Measurements from ENCODE around the gene AGBL1. TPM values are rescaled to one million over a fixed set of nuclear protein-coding genes. Genes with fewer than 3 reads are reported as not detected.

AGBL1 gene
- total RNA-seq, 1 experiment from 2014 or later = not detected

DNA sequence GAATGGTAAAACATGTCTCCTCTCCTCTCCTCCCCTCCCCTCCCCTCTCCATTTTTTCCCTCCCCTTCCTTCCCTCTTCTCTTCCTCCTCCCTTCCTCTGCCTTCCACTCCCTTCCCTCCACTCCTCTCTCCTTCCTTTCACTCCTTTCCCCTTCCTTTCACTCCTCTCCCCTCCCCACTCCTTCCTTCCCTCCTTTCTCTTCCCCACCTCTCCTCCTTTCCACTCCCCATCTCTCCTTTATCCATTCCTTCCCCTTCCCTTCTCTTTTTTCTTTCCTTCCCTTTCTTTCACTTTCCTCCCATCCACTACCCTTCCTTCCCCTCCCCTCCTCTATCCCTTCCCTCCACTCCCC lies 621.9 kb downstream of the AGBL1 start:
- H3F3A ChIP-seq (ENCODE audit: insufficient read depth, low read depth) = no peaks in the 10 kb centered on the region
- H3K36me3 ChIP-seq (ENCODE audit: low read depth) = no peaks in the 10 kb centered on the region
- H3K27ac ChIP-seq = no peak overlapping the region
- no peak for DNase-seq
- H3K9me3 ChIP-seq (ENCODE audit: insufficient read depth, low read depth) = no peaks in the 10 kb centered on the region
- POLR2A ChIA-PET (ENCODE audit: unreplicated experiment) = interaction anchor here (0.9 kb wide), 1 partner anchor 22 kb away, joined by 12 read pairs; no protein-coding TSS in a partner anchor
- no peaks in the 10 kb centered on the region for H3K4me1 ChIP-seq (replicated peaks; ENCODE audit: insufficient read depth)
- H3K9me2 ChIP-seq (ENCODE audit: insufficient read depth) = no peaks in the 10 kb centered on the region
- CTCF ChIA-PET = no interaction called here
- no peak overlapping the region for H2AFZ ChIP-seq
- H3K79me2 ChIP-seq (ENCODE audit: low read depth) = no peaks in the 10 kb centered on the region
- no peak overlapping the region for H3K4me2 ChIP-seq
- H4K20me1 ChIP-seq (ENCODE audit: insufficient read depth) = no peaks in the 10 kb centered on the region
- intact Hi-C loops (cut with micrococcal nuclease; ENCODE audit: unreplicated experiment) = no loop called here
- TF ChIP-seq, protein P1, sequence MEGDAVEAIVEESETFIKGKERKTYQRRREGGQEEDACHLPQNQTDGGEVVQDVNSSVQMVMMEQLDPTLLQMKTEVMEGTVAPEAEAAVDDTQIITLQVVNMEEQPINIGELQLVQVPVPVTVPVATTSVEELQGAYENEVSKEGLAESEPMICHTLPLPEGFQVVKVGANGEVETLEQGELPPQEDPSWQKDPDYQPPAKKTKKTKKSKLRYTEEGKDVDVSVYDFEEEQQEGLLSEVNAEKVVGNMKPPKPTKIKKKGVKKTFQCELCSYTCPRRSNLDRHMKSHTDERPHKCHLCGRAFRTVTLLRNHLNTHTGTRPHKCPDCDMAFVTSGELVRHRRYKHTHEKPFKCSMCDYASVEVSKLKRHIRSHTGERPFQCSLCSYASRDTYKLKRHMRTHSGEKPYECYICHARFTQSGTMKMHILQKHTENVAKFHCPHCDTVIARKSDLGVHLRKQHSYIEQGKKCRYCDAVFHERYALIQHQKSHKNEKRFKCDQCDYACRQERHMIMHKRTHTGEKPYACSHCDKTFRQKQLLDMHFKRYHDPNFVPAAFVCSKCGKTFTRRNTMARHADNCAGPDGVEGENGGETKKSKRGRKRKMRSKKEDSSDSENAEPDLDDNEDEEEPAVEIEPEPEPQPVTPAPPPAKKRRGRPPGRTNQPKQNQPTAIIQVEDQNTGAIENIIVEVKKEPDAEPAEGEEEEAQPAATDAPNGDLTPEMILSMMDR (conservative IDR thresholded peaks at IDR 0.05) = no peak
- no peak for TF ChIP-seq EZH2 (IDR thresholded peaks at IDR 0.05; ENCODE audit: low read depth)
- no TSS peak for BruUV-seq (replicated peaks)
- no peaks in the 10 kb centered on the region for H3K27me3 ChIP-seq (ENCODE audit: insufficient read depth, low read depth)
- H3K4me3 ChIP-seq = no peak overlapping the region

DNA sequence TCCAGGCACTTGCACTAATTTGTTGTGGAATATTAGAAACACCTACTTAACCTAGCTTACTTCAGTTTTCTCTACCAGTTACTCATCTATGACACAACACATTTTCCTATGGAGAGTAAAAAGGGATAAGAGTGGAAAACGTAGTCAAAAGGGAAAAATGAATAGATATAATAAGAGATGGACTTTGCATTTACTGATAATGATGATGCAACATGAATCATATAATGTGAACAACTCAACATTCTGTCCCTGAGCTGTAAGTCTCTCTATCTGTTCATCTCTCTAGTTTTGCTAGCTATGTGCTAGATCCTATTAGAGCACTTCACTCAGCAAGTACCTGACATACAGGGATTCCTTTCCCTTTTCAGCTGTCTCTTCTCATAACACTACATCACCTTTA lies 627.1 kb downstream of the AGBL1 start:
- no peaks in the 10 kb centered on the region for H3F3A ChIP-seq (ENCODE audit: insufficient read depth, low read depth)
- H3K27me3 ChIP-seq (ENCODE audit: insufficient read depth, low read depth) = no peaks in the 10 kb centered on the region
- H3K27ac ChIP-seq = no peak overlapping the region
- TF ChIP-seq, protein P1 (conservative IDR thresholded peaks at IDR 0.05) = no peak
- no peak for TF ChIP-seq EZH2 (IDR thresholded peaks at IDR 0.05; ENCODE audit: low read depth)
- no peak overlapping the region for H3K4me3 ChIP-seq
- intact Hi-C loops (cut with micrococcal nuclease; ENCODE audit: unreplicated experiment) = no loop called here
- no peak overlapping the region for H3K4me2 ChIP-seq
- BruUV-seq (replicated peaks) = no TSS peak
- no peaks in the 10 kb centered on the region for H3K4me1 ChIP-seq (replicated peaks; ENCODE audit: insufficient read depth)
- DNase-seq = no peak
- H2AFZ ChIP-seq = no peak overlapping the region
- POLR2A ChIA-PET (ENCODE audit: unreplicated experiment) = no interaction called here
- H3K36me3 ChIP-seq (ENCODE audit: low read depth) = no peaks in the 10 kb centered on the region
- H3K79me2 ChIP-seq (ENCODE audit: low read depth) = no peaks in the 10 kb centered on the region
- no peaks in the 10 kb centered on the region for H3K9me2 ChIP-seq (ENCODE audit: insufficient read depth)
- H3K9me3 ChIP-seq (ENCODE audit: insufficient read depth, low read depth) = no peaks in the 10 kb centered on the region
- CTCF ChIA-PET = no interaction called here
- no peaks in the 10 kb centered on the region for H4K20me1 ChIP-seq (ENCODE audit: insufficient read depth)

DNA sequence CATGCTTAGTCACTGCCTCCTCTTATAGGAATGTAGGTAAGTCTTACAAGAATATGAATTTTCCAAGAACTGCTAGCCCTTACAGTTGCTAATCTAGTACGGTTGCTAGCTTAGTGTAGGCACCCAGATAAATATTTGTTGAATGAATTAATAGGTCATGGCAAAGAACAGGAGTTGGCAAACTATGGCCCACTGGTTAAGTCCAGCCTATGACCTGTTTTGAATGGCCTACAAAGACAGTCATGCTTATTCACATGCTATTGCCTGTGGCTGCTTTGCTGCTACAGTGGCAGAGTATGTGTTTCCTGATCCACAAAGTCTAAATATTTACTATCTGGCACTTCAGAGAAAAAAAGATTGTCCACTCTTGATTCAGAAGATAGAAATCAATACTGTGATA lies 631.8 kb downstream of the AGBL1 start:
- Histone ChIP-seq H3K4me1 (replicated peaks; ENCODE audit: insufficient read depth) (no peaks in the 10 kb centered on the region), H3K4me2 (no peak overlapping the region), H3K9me3 (ENCODE audit: insufficient read depth, low read depth) (no peaks in the 10 kb centered on the region), H3K4me3 (no peak overlapping the region), H3K79me2 (ENCODE audit: low read depth) (no peaks in the 10 kb centered on the region), H3K9me2 (ENCODE audit: insufficient read depth) (no peaks in the 10 kb centered on the region), H3F3A (ENCODE audit: insufficient read depth, low read depth) (no peaks in the 10 kb centered on the region), H2AFZ (no peak overlapping the region), H4K20me1 (ENCODE audit: insufficient read depth) (no peaks in the 10 kb centered on the region), H3K27ac (no peak overlapping the region), H3K27me3 (ENCODE audit: insufficient read depth, low read depth) (no peaks in the 10 kb centered on the region), H3K36me3 (ENCODE audit: low read depth) (no peaks in the 10 kb centered on the region)
- intact Hi-C loops (cut with micrococcal nuclease; ENCODE audit: unreplicated experiment) = no loop called here
- POLR2A ChIA-PET (ENCODE audit: unreplicated experiment) = no interaction called here
- CTCF ChIA-PET = no interaction called here
- no peak for DNase-seq
- BruUV-seq (replicated peaks) = no TSS peak
- TF ChIP-seq, protein P1 (conservative IDR thresholded peaks at IDR 0.05) = no peak
- TF ChIP-seq EZH2 (IDR thresholded peaks at IDR 0.05; ENCODE audit: low read depth) = no peak

Data from PC-9 (cell line).